ENCODE data around the gene ALAS1.
A peak's percentile ranks its signal among the peaks of the same experiment; 100 is the strongest.

The ALAS1 gene

GRCh38 chr3:52202384-52203077 lies 4.6 kb downstream of the ALAS1 start:
- DNase-seq = no peak

- no peak for DNase-seq
Observed at GRCh38 chr3:52203701-52204100, 5.7 kb downstream of the ALAS1 start.

- peak; percentile 26 for DNase-seq
Observed at GRCh38 chr3:52204337-52205073, 6.5 kb downstream of the ALAS1 start.

GRCh38 chr3:52205727-52206372 lies 7.9 kb downstream of the ALAS1 start:
- DNase-seq = no peak

- DNase-seq = no peak
Observed at GRCh38 chr3:52208556-52208955, 10.6 kb downstream of the ALAS1 start.

GRCh38 chr3:52210037-52210436 lies 12.1 kb downstream of the ALAS1 start:
- DNase-seq = no peak

GRCh38 chr3:52210550-52211046 lies 12.6 kb downstream of the ALAS1 start:
- DNase-seq = no peak

- DNase-seq = no peak
Observed at GRCh38 chr3:52211268-52211891, 13.4 kb downstream of the ALAS1 start.

- DNase-seq = no peak
Observed at GRCh38 chr3:52213005-52213404, 15.0 kb downstream of the ALAS1 start.

- DNase-seq = no peak
Observed at GRCh38 chr3:52213901-52214300, 15.9 kb downstream of the ALAS1 start.

GRCh38 chr3:52215351-52215750 lies 17.4 kb downstream of the ALAS1 start:
- no peak for DNase-seq

GRCh38 chr3:52216585-52217408 lies 18.8 kb downstream of the ALAS1 start:
- peak; percentile 57 for DNase-seq

- no peak for DNase-seq
Observed at GRCh38 chr3:52217409-52217805, 19.4 kb downstream of the ALAS1 start.

GRCh38 chr3:52218026-52218425 lies 20.1 kb downstream of the ALAS1 start:
- no peak for DNase-seq

- no peak for DNase-seq
Observed at GRCh38 chr3:52218454-52218853, 20.5 kb downstream of the ALAS1 start.

GRCh38 chr3:52218937-52219650 lies 21.1 kb downstream of the ALAS1 start:
- DNase-seq = no peak

GRCh38 chr3:52220380-52221026 lies 22.5 kb downstream of the ALAS1 start:
- DNase-seq = peak; percentile 90

- DNase-seq = no peak
Observed at GRCh38 chr3:52221141-52221562, 23.2 kb downstream of the ALAS1 start.

GRCh38 chr3:52221563-52222318 lies 23.8 kb downstream of the ALAS1 start:
- peak; percentile 60 for DNase-seq

All from activated CD4-positive, alpha-beta T cell treated with anti-CD3 and anti-CD28 coated beads, Interleukin-10, Interleukin-2, amounts not matched to agents 100 ng/mL and 50 ng/mL, durations not matched to agents 16 hours and 8 hours (primary cell).